ENCODE measurements around the gene SLC18A2. TPM values are rescaled to one million over a fixed set of nuclear protein-coding genes. Genes with fewer than 3 reads are reported as not detected.

SLC18A2 gene
- total and polyA plus RNA-seq, 2 donors (not counting 3 experiments of a cell fraction or from before 2014, with no cell fraction given): not detected

DNA sequence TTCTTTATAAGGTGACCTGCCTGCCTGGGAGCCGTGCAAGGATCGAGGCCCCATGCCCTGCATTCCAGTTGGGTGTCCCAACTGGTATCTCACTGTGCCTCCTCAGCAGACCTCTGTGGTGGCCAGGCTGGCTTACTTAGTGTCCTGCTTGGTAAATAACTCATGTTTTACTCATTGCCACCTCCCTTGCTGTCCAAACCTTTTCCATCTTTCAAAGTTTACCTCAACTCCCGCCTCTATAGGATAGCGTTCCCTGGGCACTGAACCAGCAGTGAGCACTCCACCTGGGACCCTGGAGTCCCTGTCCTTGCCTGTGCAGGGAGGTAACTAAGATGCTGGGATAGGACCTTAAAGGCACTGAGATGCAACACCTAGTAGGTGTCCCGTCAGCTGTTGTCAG is 33.6 kb downstream of the SLC18A2 start:
- Histone ChIP-seq H3K27me3 (ENCODE audit: control insufficient read depth in 2 of 2, insufficient read depth in 2 of 2, low read length in 2 of 2) (no peaks in the 10 kb centered on the region), H3K4me3 (replicated peaks in 1 of 3; ENCODE audit: insufficient read depth in 1 of 3, low read depth in 1 of 3, low read length in 3 of 3) (no peak overlapping the region), H3K9me1 (replicated peaks; ENCODE audit: control insufficient read depth, extremely low read depth, insufficient read depth, low read length) (no peaks in the 10 kb centered on the region), H3K9me3 (replicated peaks; ENCODE audit: control insufficient read depth, insufficient read depth, low read length) (no peaks in the 10 kb centered on the region), H2AFZ (ENCODE audit: low read depth, low read length) (no peak overlapping the region), H4K20me1 (replicated peaks; ENCODE audit: control insufficient read depth, extremely low read depth, insufficient read depth, low read length) (no peaks in the 10 kb centered on the region), H3K79me2 (ENCODE audit: control insufficient read depth, insufficient read depth, low read length) (no peaks in the 10 kb centered on the region), H3K4me2 (ENCODE audit: insufficient read depth, low read length) (no peak overlapping the region), H3K36me3 (ENCODE audit: control insufficient read depth in 2 of 2, extremely low read depth in 1 of 2, insufficient read depth in 2 of 2, low read length in 2 of 2) (no peaks in the 10 kb centered on the region), H3K27ac (ENCODE audit: insufficient read depth, low read depth, low read length) (no peak overlapping the region), H3K4me1 (ENCODE audit: control insufficient read depth, extremely low read depth, insufficient read depth, low read length) (no peaks in the 10 kb centered on the region), H3K9ac (replicated peaks; ENCODE audit: extremely low read depth, insufficient read depth, low read length) (no peak overlapping the region)
- dilution Hi-C loops (cut with MboI; ENCODE audit: extremely low pct_ligation_motif_present, low sequenced_read_pairs): no loop called here
- DNase-seq (ENCODE audit: low read depth, low spot score) (no peak), FAIRE-seq (no peak)
- no TSS peak for BruUV-seq (replicated peaks)
- TF ChIP-seq GATA2 (IDR thresholded peaks at IDR 0.05; ENCODE audit: insufficient read depth, insufficient read length, low read depth, low read length): no peak
- ChIA-PET POLR2A (no interaction called here), CTCF (interaction anchor here (1.1 to 2.1 kb wide), 3 partner anchors 12 to 45 kb away, joined by 3 to 9 read pairs (median 3); no protein-coding TSS in a partner anchor)
- intact Hi-C loops (cut with micrococcal nuclease): no loop called here

DNA sequence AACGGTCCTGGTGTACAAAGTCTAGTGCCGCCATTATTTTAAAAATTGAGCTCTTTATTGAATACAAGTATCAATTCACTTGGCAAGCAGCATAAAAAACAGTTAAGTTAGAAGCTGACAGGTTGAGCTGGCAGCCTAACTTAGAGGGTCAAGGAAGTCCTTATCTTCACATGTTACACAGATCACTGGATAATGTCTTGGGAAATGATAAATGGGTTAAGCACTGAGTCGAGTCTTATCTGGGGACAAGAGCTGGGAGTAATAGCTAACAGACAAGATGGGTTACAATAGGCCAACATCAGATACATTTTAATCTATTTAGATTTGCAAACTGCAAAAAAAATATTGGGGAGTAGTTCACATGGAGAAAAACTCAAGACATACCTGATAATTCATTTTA is 34.2 kb downstream of the SLC18A2 start:
- H3K9me3 ChIP-seq (replicated peaks; ENCODE audit: control insufficient read depth, insufficient read depth, low read length): no peaks in the 10 kb centered on the region
- ChIA-PET POLR2A (no interaction called here), CTCF (interaction anchor here (1.1 to 1.6 kb wide), 4 partner anchors 11 to 101 kb away, joined by 3 read pairs; no protein-coding TSS in a partner anchor)
- no peaks in the 10 kb centered on the region for H4K20me1 ChIP-seq (replicated peaks; ENCODE audit: control insufficient read depth, extremely low read depth, insufficient read depth, low read length)
- no peak overlapping the region for H3K9ac ChIP-seq (replicated peaks; ENCODE audit: extremely low read depth, insufficient read depth, low read length)
- TF ChIP-seq POLR2A (IDR thresholded peaks at IDR 0.05; ENCODE audit: low read depth, low read length) (no peak), JUN (IDR thresholded peaks at IDR 0.05; ENCODE audit: borderline replicate concordance, insufficient read depth, insufficient read length, low read depth) (no peak), GATA2 (IDR thresholded peaks at IDR 0.05; ENCODE audit: insufficient read depth, insufficient read length, low read depth, low read length) (no peak), MYC (IDR thresholded peaks at IDR 0.05; ENCODE audit: low read depth, low read length) (no peak), POLR2AphosphoS5 (IDR thresholded peaks at IDR 0.05; ENCODE audit: insufficient read depth, low read depth, low read length) (no peak), FOS (IDR thresholded peaks at IDR 0.05; ENCODE audit: borderline replicate concordance, insufficient read depth, low read length) (no peak), EZH2 (IDR thresholded peaks at IDR 0.05; ENCODE audit: borderline replicate concordance, low read depth, low read length, severe bottlenecking) (no peak)
- TF ChIP-seq, protein P1, sequence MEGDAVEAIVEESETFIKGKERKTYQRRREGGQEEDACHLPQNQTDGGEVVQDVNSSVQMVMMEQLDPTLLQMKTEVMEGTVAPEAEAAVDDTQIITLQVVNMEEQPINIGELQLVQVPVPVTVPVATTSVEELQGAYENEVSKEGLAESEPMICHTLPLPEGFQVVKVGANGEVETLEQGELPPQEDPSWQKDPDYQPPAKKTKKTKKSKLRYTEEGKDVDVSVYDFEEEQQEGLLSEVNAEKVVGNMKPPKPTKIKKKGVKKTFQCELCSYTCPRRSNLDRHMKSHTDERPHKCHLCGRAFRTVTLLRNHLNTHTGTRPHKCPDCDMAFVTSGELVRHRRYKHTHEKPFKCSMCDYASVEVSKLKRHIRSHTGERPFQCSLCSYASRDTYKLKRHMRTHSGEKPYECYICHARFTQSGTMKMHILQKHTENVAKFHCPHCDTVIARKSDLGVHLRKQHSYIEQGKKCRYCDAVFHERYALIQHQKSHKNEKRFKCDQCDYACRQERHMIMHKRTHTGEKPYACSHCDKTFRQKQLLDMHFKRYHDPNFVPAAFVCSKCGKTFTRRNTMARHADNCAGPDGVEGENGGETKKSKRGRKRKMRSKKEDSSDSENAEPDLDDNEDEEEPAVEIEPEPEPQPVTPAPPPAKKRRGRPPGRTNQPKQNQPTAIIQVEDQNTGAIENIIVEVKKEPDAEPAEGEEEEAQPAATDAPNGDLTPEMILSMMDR (IDR thresholded peaks at IDR 0.05; ENCODE audit: extremely low read depth in 1 of 2, insufficient read depth in 1 of 2, low read depth in 1 of 2, low read length in 2 of 2): no peak
- TF ChIP-seq, protein P2, sequence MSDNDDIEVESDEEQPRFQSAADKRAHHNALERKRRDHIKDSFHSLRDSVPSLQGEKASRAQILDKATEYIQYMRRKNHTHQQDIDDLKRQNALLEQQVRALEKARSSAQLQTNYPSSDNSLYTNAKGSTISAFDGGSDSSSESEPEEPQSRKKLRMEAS (IDR thresholded peaks at IDR 0.05; ENCODE audit: insufficient read depth, insufficient read length): no peak
- no peaks in the 10 kb centered on the region for H3K9me1 ChIP-seq (replicated peaks; ENCODE audit: control insufficient read depth, extremely low read depth, insufficient read depth, low read length)
- no peak for FAIRE-seq
- no peak overlapping the region for H3K27ac ChIP-seq (ENCODE audit: insufficient read depth, low read depth, low read length)
- no peaks in the 10 kb centered on the region for H3K27me3 ChIP-seq (ENCODE audit: control insufficient read depth in 2 of 2, insufficient read depth in 2 of 2, low read length in 2 of 2)
- DNase-seq (ENCODE audit: low read depth, low spot score): no peak
- no peak overlapping the region for H3K4me2 ChIP-seq (ENCODE audit: insufficient read depth, low read length)
- no peaks in the 10 kb centered on the region for H3K79me2 ChIP-seq (ENCODE audit: control insufficient read depth, insufficient read depth, low read length)
- intact Hi-C loops (cut with micrococcal nuclease) (no loop called here), dilution Hi-C loops (cut with MboI; ENCODE audit: extremely low pct_ligation_motif_present, low sequenced_read_pairs) (no loop called here)
- BruUV-seq (replicated peaks): no TSS peak
- no peaks in the 10 kb centered on the region for H3K4me1 ChIP-seq (ENCODE audit: control insufficient read depth, extremely low read depth, insufficient read depth, low read length)
- no peak overlapping the region for H3K4me3 ChIP-seq (replicated peaks in 1 of 3; ENCODE audit: insufficient read depth in 1 of 3, low read depth in 1 of 3, low read length in 3 of 3)
- H3K36me3 ChIP-seq (ENCODE audit: control insufficient read depth in 2 of 2, extremely low read depth in 1 of 2, insufficient read depth in 2 of 2, low read length in 2 of 2): no peaks in the 10 kb centered on the region
- H2AFZ ChIP-seq (ENCODE audit: low read depth, low read length): no peak overlapping the region

Measured in endothelial cell of umbilical vein (primary cell).